GM12874 (cell line): Measurements from ENCODE around the gene EVC.

Experiments used
- TF ChIP-seq, protein P1 (sequence below): IDR thresholded peaks from 2 replicates; pipeline ENCODE4 v1.5.1; 2011; ENCODE audit warnings: low read depth, mild to moderate bottlenecking, control low read depth, low read length, moderate library complexity; ENCODE audit not compliant: insufficient read depth

The EVC gene

DNA sequence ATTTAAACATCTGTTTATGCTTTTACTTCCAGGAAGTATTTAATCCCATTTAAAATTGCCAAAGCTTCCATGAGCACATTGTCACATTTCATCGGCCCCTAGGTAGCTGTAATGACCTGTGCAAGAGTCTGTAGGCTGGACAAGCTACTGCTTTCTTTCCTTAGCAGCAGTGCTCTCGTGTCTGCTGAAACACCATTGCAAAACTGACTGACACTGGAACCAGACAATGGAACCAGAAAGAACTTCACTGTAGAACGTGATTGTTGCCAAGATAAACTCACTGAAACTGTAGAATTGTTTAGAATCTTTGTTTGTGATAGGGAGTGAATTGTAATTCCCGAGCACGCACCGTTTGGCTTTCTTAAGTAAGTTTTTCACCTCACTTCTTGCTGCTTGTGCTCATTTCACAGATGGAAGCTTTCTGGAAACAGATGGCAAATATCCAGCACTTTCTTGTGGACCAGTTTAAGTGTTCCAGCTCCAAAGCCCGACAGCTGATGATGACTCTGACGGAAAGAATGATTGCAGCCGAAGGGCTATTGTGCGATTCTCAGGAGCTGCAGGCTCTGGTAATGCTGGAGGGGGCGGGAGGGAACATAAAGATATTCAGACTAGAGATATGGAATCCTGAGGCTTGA, 36.9 kb downstream of the EVC start:
- TF ChIP-seq, protein P1, sequence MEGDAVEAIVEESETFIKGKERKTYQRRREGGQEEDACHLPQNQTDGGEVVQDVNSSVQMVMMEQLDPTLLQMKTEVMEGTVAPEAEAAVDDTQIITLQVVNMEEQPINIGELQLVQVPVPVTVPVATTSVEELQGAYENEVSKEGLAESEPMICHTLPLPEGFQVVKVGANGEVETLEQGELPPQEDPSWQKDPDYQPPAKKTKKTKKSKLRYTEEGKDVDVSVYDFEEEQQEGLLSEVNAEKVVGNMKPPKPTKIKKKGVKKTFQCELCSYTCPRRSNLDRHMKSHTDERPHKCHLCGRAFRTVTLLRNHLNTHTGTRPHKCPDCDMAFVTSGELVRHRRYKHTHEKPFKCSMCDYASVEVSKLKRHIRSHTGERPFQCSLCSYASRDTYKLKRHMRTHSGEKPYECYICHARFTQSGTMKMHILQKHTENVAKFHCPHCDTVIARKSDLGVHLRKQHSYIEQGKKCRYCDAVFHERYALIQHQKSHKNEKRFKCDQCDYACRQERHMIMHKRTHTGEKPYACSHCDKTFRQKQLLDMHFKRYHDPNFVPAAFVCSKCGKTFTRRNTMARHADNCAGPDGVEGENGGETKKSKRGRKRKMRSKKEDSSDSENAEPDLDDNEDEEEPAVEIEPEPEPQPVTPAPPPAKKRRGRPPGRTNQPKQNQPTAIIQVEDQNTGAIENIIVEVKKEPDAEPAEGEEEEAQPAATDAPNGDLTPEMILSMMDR = no peak

DNA sequence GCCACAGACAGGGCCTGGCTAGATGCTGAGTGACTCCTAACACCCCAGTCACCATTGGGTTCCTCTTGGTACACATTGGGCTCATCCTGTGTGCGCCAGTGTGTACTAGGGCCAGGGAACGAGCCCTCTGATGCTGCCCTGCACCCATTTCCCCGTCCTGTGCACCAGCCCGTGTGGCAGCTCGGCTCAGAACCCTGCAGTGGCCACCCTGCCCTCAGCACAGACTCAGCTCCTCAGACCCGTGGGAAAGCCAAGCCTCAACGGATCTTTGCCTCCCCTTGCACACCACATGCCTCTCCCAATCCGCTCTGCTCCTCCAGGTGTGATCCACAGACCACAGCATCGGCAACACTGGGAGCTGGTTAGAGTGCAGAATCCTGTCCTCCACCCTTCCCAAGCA, 38.6 kb downstream of the EVC start:
- TF ChIP-seq, protein P1 = no peak

DNA sequence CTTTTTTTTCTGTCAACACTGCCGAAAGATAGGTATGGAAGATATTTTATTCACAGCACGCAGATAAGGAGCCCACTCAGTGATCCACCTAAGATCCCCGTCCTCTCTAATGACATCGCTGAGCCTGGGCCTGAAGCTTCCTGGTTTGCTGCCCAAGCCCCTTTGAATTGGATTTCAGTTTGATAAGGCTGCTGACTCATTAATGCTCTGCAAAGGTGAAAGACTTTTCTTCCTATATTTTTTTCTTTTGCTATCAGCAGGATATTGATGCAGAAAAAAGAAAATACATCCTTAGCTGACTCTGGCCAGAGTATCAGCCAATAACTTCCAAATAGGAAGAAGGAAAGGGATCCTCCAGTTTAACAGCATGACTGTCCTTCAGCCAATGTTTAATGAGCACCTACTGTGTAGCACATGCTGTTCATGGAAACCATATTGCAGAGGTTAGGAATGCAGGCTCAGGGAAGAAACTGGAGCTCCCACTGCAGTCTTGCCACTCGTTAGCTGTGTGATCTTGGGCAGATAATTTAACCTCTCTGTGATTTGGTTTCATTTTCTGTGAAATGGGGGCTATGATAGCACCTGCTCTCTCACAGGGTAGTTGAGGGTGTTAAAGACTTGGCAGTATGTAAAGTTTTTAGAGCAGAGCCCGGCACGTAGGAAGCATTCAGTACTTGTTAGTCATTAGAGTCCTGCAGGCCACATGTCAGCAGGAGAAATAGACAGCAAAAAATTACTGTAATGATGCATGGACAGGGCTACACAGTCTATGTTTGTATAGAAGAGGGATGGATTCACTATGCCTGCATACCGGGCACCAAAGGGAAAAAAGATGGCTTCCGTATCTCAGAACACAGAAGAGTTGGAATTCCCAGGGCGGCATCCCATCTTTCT, 39.3 kb downstream of the EVC start:
- TF ChIP-seq, protein P1 = no peak

DNA sequence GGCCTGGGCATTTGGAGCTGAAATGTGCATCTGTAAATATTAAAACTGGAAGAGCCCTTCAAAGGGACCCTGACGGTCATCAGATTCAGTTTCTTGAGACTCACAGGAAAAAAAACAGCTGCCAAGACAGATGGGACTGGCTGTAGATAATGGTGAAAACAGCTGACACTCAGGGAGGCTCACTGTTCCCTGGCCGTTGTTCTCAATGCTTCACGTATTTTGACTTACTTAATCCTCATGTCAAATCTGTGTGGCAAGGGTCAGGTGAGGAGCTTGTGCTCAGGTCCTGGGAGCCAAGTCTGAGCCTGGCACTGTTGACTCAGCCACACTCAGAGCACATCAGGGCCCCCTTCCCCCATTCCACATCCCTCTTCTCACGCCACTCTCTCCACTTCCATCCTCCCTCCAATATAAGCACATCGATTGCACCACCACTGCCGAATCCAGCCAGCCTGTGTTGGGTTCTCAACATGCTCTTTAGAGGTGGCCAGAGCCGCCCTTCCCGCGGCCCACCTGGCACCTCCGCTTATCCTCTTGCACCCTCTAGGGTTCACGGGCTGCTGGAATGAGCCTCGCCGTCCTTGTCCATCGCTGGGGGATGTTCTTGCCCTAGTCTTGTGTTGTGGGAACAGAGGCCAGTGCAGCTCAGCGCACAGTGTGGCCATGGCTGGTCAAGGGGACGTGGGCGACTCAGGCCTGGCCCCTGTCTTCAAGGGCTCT, 40.1 kb downstream of the EVC start:
- TF ChIP-seq, protein P1 = no peak

DNA sequence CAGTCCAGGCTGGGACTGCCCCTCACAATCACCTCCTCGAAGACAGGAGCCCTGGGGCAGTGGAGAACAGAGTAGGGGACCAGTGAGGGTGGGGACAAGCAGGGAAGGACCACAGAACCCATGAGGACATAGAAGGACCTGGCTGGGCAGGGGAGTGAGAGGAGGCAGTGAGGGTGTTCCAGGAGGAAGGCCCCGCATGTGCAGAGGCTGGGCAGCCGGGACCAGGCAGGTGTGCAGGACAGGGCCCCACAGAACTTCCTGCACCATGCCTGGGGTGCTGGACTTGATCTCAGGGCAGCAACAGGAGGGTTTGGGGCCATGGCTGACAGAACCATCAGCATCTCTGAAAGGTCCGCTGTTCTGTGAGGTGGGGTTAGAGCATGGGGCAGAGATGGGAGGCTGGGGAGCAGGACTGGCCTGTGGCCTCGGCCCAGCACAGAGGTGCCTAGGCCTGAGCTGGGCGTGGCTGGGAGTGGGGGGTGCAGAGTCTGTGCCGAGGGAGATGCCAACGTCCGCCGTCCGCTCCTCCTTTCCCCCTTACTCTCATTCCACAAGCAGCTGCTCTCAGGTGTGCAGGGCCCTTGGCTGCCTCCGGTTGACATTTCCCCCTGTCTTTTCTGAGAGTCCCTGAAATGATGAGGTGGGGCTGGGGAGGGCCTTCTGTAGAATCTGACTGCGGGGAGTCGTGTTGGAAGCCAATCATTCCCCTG, 40.8 kb downstream of the EVC start:
- TF ChIP-seq, protein P1 = no peak

DNA sequence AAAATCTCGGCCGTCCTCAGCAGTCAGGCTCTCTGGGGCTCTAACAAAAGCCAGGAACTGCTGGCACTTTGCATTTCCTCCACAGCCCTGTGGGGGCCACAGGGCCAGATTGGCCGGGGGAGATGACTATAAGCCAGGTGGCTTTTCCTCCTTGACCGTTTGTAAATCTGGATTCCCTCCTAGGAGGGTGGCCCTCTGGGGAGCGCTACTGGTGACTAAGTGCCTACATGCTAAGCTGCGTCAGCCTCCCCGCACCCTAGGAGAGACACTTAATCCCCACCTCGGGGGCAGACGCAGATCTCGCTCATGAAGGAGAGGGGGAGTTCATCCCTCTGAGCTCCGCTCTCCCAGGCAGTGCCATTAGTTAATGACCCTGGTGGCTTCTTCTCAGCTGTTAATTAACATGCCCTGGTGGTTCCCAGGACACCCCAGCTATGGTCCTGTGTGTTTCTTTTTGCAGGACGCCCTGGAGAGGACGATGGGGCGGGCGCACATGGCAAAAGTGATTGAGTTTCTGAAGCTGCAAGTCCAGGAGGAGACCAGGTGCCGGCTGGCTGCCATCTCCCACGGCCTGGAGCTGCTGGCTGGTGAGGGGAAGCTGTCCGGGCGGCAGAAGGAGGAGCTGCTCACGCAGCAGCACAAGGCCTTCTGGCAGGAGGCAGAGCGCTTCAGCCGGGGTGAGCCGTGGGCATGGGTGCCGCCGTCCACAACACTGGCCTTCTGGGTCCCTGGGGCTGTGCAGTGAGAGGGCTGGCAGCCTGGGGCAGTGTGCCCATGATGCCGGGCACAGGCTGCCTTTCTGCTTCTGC, 41.6 kb downstream of the EVC start:
- TF ChIP-seq, protein P1 = no peak
